GM12878 (cell line): ENCODE data around the gene CACNA1A. TPM values are rescaled to one million over a fixed set of nuclear protein-coding genes. Genes with fewer than 3 reads are reported as not detected.

ENCODE experiments used
- ATAC-seq: fragments of 200-7000 bp; cut with Tn5 transposase; 3 replicates; pipeline ENCODE4 v1.9.1; 2020; ENCODE audit warnings: mild to moderate bottlenecking, moderate library complexity
- BruUV-seq: library from RNA; stranded (reverse); fragments of 400-500 nt; replicated peaks from 2 replicates; lab custom pipeline; 2021; lab: Mats Ljungman, UMichigan
- CTCF ChIA-PET: fragments of 300-600 bp; sonication (Branson Sonifier 250); formaldehyde crosslinking; extraction: SDS; loops from one replicate; lab custom pipeline; 2021; ENCODE audit warnings: inconsistent platforms; lab: Yijun Ruan, JAX
- POLR2A ChIA-PET: fragments of 350-600 bp; formaldehyde crosslinking; extraction: SDS; loops from one replicate; lab custom pipeline; 2021; ENCODE audit warnings: inconsistent platforms; lab: Charles Lee
- RAD21 ChIA-PET: fragments of 300-600 bp; sonication (Branson Sonifier 250); formaldehyde crosslinking; loops from one replicate; lab custom pipeline; 2023; ENCODE audit warnings: antibody characterized with exemption; ENCODE audit not compliant: unreplicated experiment; lab: Charles Lee
- SMC1A ChIA-PET: fragments of 300-600 bp; sonication (Branson Sonifier 250); formaldehyde crosslinking; loops from one replicate; lab custom pipeline; 2023; ENCODE audit not compliant: unreplicated experiment, uncharacterized antibody; lab: Charles Lee
- DNase-seq: peaks from one replicate; pipeline ENCODE4 v3.0.0-alpha.2; 2011; ENCODE audit warnings: low read depth, low spot score
- FAIRE-seq: peaks from 3 replicates; lab custom pipeline; 2011; peaks lifted over from hg19 to GRCh38; lab: Jason Lieb, UNC
- H2AFZ ChIP-seq: 2 replicates; pipeline ENCODE4 v1.6.0; 2011; ENCODE audit warnings: low read depth, low read length, control low read depth; ENCODE audit not compliant: control insufficient read depth
- H3K27ac ChIP-seq: 2 replicates; pipeline ENCODE4 v1.5.1; 2011; ENCODE audit warnings: control low read depth; ENCODE audit not compliant: control insufficient read depth, insufficient read depth
- H3K27me3 ChIP-seq, 2 experiments: replicated peaks in 1 of 2; 2 replicates each; pipeline versions ENCODE4 v1.6.0 to v1.6.1; 2011; ENCODE audit warnings: low read length in 1 of 2; ENCODE audit not compliant: control insufficient read depth in 2 of 2, insufficient read depth in 2 of 2
- H3K36me3 ChIP-seq, 2 experiments: 2 replicates each; pipeline ENCODE4 v1.5.1; 2011; ENCODE audit warnings: low read length in 1 of 2; ENCODE audit not compliant: control insufficient read depth in 2 of 2, insufficient read depth in 2 of 2
- H3K4me1 ChIP-seq: 2 replicates; pipeline ENCODE4 v1.6.1; 2011; ENCODE audit warnings: mild to moderate bottlenecking, low read length, moderate library complexity, mixed read lengths; ENCODE audit not compliant: control insufficient read depth, insufficient read depth
- H3K4me2 ChIP-seq: 2 replicates; pipeline ENCODE4 v1.6.0; 2011; ENCODE audit warnings: control low read depth; ENCODE audit not compliant: control insufficient read depth, insufficient read depth
- H3K4me3 ChIP-seq: fragments of 200-600 bp; sonication (generic); 2 replicates; pipeline ENCODE4 v1.5.1; 2016
- H3K79me2 ChIP-seq: 2 replicates; pipeline ENCODE4 v1.6.0; 2011; ENCODE audit warnings: low read length; ENCODE audit not compliant: control insufficient read depth, insufficient read depth
- H3K9ac ChIP-seq: 2 replicates; pipeline ENCODE4 v1.8.0; 2011; ENCODE audit warnings: low read length, control low read depth, mixed read lengths; ENCODE audit not compliant: control insufficient read depth, insufficient read depth
- H3K9me3 ChIP-seq: replicated peaks from 3 replicates; pipeline ENCODE4 v1.5.1; 2011; ENCODE audit warnings: mild to moderate bottlenecking, low read length; ENCODE audit not compliant: control insufficient read depth, insufficient read depth
- H4K20me1 ChIP-seq: 2 replicates; pipeline ENCODE4 v1.6.0; 2011; ENCODE audit not compliant: control insufficient read depth, insufficient read depth
- GABPA ChIP-seq: IDR thresholded peaks from 2 replicates; pipeline ENCODE4 v1.6.1; 2014; ENCODE audit warnings: antibody characterized with exemption, low read depth, mild to moderate bottlenecking, inconsistent platforms
- MTA3 ChIP-seq: IDR thresholded peaks from 2 replicates; pipeline ENCODE4 v1.6.1; 2012; ENCODE audit warnings: low read length, inconsistent platforms, borderline replicate concordance
- NFYB ChIP-seq: IDR thresholded peaks from 2 replicates; pipeline ENCODE4 v1.6.1; 2011; ENCODE audit warnings: low read depth, mild to moderate bottlenecking, low read length, improper control_type of control experiment, moderate library complexity; ENCODE audit not compliant: insufficient read depth
- PAX8 ChIP-seq: fragments of 450-650 bp; IDR thresholded peaks from 2 replicates; pipeline ENCODE4 v1.6.1; 2017; ENCODE audit warnings: mild to moderate bottlenecking, moderate library complexity
- POLR2A ChIP-seq: IDR thresholded peaks from 2 replicates; pipeline ENCODE4 v1.6.1; 2011; ENCODE audit warnings: low read depth, mild to moderate bottlenecking, low read length
- SMARCA5 ChIP-seq: fragments of 450-650 bp; IDR thresholded peaks from 2 replicates; pipeline ENCODE4 v1.6.1; 2017; ENCODE audit warnings: mild to moderate bottlenecking
- STAT3 ChIP-seq: IDR thresholded peaks from 2 replicates; pipeline ENCODE4 v1.6.1; 2011; ENCODE audit warnings: low read depth, low read length, improper control_type of control experiment
- SUPT20H ChIP-seq: IDR thresholded peaks from 2 replicates; pipeline ENCODE4 v1.6.1; 2011; ENCODE audit warnings: low read depth, mild to moderate bottlenecking, low read length, moderate library complexity, borderline replicate concordance; ENCODE audit not compliant: control insufficient read depth
- ZNF24 ChIP-seq: fragments of 450-650 bp; IDR thresholded peaks from 2 replicates; pipeline ENCODE4 v1.6.1; 2017; ENCODE audit warnings: antibody characterized with exemption, mild to moderate bottlenecking
- WGBS: methylation state at CpG from one replicate; pipeline ENCODE4 v1.1.6; 2016; ENCODE audit warnings: low lambda C conversion rate; ENCODE audit not compliant: insufficient replicate concordance, insufficient coverage; ENCODE audit errors: missing lambda C conversion rate; 5-methylcytosine and 5-hydroxymethylcytosine counted together
- in situ Hi-C: fragments of 300-500 bp; cut with MboI; formaldehyde crosslinking; loops from 9 replicates; pipeline ENCODE4 v1.14.3; 2018; ENCODE audit warnings: mixed read lengths
- intact Hi-C: fragments of 100-400 bp; cut with micrococcal nuclease; formaldehyde crosslinking; loops from one replicate; pipeline ENCODE4 v1.14.2; 2022; ENCODE audit not compliant: unreplicated experiment
- polyA plus RNA-seq, 11 experiments: library from polyadenylated mRNA; depleted of rRNA in 4 of 11; unstranded in 6 of 11; stranded (reverse) in 5 of 11; fragments of >200 nt; fragmentation: Nextera tagmentation in 4 of 11; fragmentation: Illumina TruSeq in 1 of 11; extraction: Ambion mirVana in 4 of 11; extraction: Trizol in 1 of 11; gene quantifications; 1 replicate in 1 of 11; 2 replicates in 10 of 11; pipeline versions ENCODE4 v1.2.1 to v1.2.3, GENCODE V29; 2011 to 2016; ENCODE audit warnings: inconsistent platforms in 2 of 11, missing spikeins in 2 of 11, low read depth in 1 of 11
- total RNA-seq, 4 experiments: library from RNA; depleted of rRNA in 3 of 4; stranded (reverse); fragments of >200 nt in 3 of 4; fragmentation: Illumina TruSeq in 1 of 4; extraction: Trizol in 1 of 4; gene quantifications; 2 replicates each; pipeline versions ENCODE4 v1.2.1 to v1.2.3, GENCODE V29; 2013 to 2021
- TF ChIP-seq, protein P1 (sequence below), 3 experiments: IDR thresholded peaks in 2 of 3; conservative IDR thresholded peaks in 1 of 3; 2 replicates each; pipeline ENCODE4 v1.5.1; 2011; ENCODE audit warnings: low read depth in 3 of 3, low read length in 3 of 3, mild to moderate bottlenecking in 3 of 3, control low read depth in 2 of 3, moderate library complexity in 2 of 3, inconsistent platforms in 1 of 3, mixed read lengths in 1 of 3; ENCODE audit not compliant: control insufficient read depth in 2 of 3, insufficient read depth in 1 of 3; ENCODE audit errors: extremely low read depth in 1 of 3
- TF ChIP-seq, protein P2 (sequence below): IDR thresholded peaks from 2 replicates; pipeline ENCODE4 v1.6.1; 2011; ENCODE audit warnings: borderline replicate concordance, low read depth, mild to moderate bottlenecking, moderate library complexity, low read length; ENCODE audit not compliant: insufficient read depth, poor library complexity, severe bottlenecking
- TF ChIP-seq, protein P3 (sequence below): IDR thresholded peaks from 2 replicates; pipeline ENCODE4 v1.6.1; 2012; ENCODE audit warnings: low read depth, low read length, improper control_type of control experiment
- TF ChIP-seq, protein P4 (sequence below): IDR thresholded peaks from 2 replicates; pipeline ENCODE4 v1.6.1; 2012; ENCODE audit warnings: low read length, inconsistent platforms

The CACNA1A gene
- total and polyA plus RNA-seq, 10 of the 15 experiments (the other 5 are each of a cell fraction or from before 2014, with no cell fraction given), result 1.1 to 4.4 (median 2.5) TPM

DNA sequence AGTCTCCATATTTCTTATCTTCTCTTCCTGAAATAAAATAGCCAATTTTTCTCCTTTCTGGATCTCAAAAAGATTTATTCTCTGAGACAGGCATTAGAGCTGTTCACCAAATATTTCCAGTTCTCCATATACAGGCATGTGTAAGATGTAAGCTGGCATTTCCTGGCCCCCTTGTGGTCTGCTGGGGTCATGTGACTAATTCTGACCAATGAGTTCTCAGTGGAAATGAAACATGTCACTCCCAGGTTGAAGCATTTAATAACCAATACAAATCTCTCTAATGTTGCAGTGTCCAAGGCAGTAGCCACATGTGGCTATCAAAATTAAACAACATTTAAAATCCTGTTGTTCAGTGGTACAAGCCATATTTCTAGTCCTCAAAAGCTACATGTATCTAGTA is 14.8 kb upstream of the CACNA1A start:
- Histone ChIP-seq H3K27ac (no peak overlapping the region), H3K4me1 (no peaks in the 10 kb centered on the region), H3K4me3 (no peak overlapping the region), H3K27me3 (no peaks in the 10 kb centered on the region), H3K36me3 (no peaks in the 10 kb centered on the region), H3K4me2 (no peak overlapping the region), H4K20me1 (no peaks in the 10 kb centered on the region)
- in situ Hi-C loops, result no loop called here
- ChIA-PET RAD21 (no interaction called here), CTCF (interaction anchor here (0.6 kb wide), 1 partner anchor 383 kb away, joined by 3 read pairs; no protein-coding TSS in a partner anchor), POLR2A (no interaction called here)
- ATAC-seq, result no peak
- TF ChIP-seq MTA3 (no peak), POLR2A (no peak), PAX8 (no peak), NFYB (0 out of 2 replicates have a peak, but pooled peaks have one; percentile 11)
- TF ChIP-seq, all 136 proteins: peak for 1
- Histone ChIP-seq H2AFZ (no peak overlapping the region), H3K9ac (no peak overlapping the region), H3K79me2 (no peaks in the 10 kb centered on the region), H3K9me3 (no peaks in the 10 kb centered on the region; the same call in 2 of the 3 replicates)
- intact Hi-C loops, result no loop called here
- DNase-seq (no peak), FAIRE-seq (no peak)
- SMC1A ChIA-PET, result no interaction called here
- BruUV-seq, result no TSS peak

DNA sequence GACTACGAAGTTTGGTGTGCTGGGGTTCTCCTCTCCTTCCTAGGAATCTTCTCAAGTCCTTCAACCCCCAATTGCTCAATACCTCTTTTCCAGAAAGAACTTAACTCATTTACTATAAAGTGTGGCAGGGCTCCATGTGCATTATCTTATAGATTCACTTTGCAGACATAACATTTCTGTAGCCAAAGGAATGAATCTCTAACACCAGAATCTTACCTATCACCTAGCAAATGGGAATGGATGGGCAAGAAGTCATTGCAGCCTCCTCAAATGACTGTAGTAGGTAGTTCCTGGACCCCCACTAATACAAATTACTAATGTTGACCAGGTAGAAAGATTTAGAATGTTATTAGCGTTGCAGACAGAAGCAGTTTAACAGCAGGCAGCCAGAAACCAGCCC is 5.7 kb upstream of the CACNA1A start:
- BruUV-seq, result no TSS peak
- SMC1A ChIA-PET, result no interaction called here
- ATAC-seq, result no peak
- Histone ChIP-seq H3K4me3 (no peak overlapping the region), H3K27me3 (peaks cover 0 to 2% of the 10 kb centered on the region in 2 experiments; a peak in 2 of 4 replicates), H3K27ac (no peak overlapping the region), H3K9me3 (no peaks in the 10 kb centered on the region; the same call in 2 of the 3 replicates), H4K20me1 (no peaks in the 10 kb centered on the region), H3K36me3 (no peaks in the 10 kb centered on the region), H3K79me2 (no peaks in the 10 kb centered on the region), H3K4me1 (no peaks in the 10 kb centered on the region), H2AFZ (no peak overlapping the region), H3K4me2 (no peak overlapping the region), H3K9ac (no peak overlapping the region)
- 0% methylated on average over 2 of the region's 2 CpGs for WGBS
- intact Hi-C loops (no loop called here), in situ Hi-C loops (no loop called here)
- no peak for FAIRE-seq
- POLR2A ChIA-PET, result no interaction called here
- DNase-seq, result no peak
- RAD21 ChIA-PET, result no interaction called here
- CTCF ChIA-PET, result no interaction called here
- TF ChIP-seq SUPT20H (no peak), GABPA (no peak), SMARCA5 (no peak), ZNF24 (no peak), STAT3 (no peak)
- TF ChIP-seq, protein P1, sequence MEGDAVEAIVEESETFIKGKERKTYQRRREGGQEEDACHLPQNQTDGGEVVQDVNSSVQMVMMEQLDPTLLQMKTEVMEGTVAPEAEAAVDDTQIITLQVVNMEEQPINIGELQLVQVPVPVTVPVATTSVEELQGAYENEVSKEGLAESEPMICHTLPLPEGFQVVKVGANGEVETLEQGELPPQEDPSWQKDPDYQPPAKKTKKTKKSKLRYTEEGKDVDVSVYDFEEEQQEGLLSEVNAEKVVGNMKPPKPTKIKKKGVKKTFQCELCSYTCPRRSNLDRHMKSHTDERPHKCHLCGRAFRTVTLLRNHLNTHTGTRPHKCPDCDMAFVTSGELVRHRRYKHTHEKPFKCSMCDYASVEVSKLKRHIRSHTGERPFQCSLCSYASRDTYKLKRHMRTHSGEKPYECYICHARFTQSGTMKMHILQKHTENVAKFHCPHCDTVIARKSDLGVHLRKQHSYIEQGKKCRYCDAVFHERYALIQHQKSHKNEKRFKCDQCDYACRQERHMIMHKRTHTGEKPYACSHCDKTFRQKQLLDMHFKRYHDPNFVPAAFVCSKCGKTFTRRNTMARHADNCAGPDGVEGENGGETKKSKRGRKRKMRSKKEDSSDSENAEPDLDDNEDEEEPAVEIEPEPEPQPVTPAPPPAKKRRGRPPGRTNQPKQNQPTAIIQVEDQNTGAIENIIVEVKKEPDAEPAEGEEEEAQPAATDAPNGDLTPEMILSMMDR (IDR thresholded peaks at IDR 0.05 in 2 of 3, conservative IDR thresholded peaks at IDR 0.05 in 1 of 3; ENCODE audit: control insufficient read depth in 2 of 3, extremely low read depth in 1 of 3, insufficient read depth in 1 of 3, low read depth in 3 of 3, low read length in 3 of 3), result no peak
- TF ChIP-seq, protein P2, sequence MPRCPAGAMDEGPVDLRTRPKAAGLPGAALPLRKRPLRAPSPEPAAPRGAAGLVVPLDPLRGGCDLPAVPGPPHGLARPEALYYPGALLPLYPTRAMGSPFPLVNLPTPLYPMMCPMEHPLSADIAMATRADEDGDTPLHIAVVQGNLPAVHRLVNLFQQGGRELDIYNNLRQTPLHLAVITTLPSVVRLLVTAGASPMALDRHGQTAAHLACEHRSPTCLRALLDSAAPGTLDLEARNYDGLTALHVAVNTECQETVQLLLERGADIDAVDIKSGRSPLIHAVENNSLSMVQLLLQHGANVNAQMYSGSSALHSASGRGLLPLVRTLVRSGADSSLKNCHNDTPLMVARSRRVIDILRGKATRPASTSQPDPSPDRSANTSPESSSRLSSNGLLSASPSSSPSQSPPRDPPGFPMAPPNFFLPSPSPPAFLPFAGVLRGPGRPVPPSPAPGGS, result no peak
- TF ChIP-seq, protein P3, sequence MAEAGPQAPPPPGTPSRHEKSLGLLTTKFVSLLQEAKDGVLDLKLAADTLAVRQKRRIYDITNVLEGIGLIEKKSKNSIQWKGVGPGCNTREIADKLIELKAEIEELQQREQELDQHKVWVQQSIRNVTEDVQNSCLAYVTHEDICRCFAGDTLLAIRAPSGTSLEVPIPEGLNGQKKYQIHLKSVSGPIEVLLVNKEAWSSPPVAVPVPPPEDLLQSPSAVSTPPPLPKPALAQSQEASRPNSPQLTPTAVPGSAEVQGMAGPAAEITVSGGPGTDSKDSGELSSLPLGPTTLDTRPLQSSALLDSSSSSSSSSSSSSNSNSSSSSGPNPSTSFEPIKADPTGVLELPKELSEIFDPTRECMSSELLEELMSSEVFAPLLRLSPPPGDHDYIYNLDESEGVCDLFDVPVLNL, result no peak
- TF ChIP-seq, protein P4, sequence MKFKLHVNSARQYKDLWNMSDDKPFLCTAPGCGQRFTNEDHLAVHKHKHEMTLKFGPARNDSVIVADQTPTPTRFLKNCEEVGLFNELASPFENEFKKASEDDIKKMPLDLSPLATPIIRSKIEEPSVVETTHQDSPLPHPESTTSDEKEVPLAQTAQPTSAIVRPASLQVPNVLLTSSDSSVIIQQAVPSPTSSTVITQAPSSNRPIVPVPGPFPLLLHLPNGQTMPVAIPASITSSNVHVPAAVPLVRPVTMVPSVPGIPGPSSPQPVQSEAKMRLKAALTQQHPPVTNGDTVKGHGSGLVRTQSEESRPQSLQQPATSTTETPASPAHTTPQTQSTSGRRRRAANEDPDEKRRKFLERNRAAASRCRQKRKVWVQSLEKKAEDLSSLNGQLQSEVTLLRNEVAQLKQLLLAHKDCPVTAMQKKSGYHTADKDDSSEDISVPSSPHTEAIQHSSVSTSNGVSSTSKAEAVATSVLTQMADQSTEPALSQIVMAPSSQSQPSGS, result no peak
